SU-DHL-6 (cell line): ENCODE measurements around the gene ENTR1.

ENCODE experiments used
- H2AFZ ChIP-seq: fragments of 200-600 bp; sonication (generic); 2 replicates; pipeline ENCODE4 v1.6.1; 2014; ENCODE audit warnings: low read depth, mild to moderate bottlenecking, moderate library complexity, mixed read lengths, antibody characterized with exemption, low read length; ENCODE audit not compliant: severe bottlenecking
- H3F3A ChIP-seq: fragments of 200-600 bp; shearing (Covaris generic); 2 replicates; pipeline ENCODE4 v1.6.0; 2016; ENCODE audit warnings: antibody characterized with exemption, mild to moderate bottlenecking; ENCODE audit not compliant: insufficient read depth
- H3K27ac ChIP-seq: fragments of 200-600 bp; sonication (generic); 2 replicates; pipeline ENCODE4 v1.5.1; 2016; ENCODE audit warnings: low read depth, mild to moderate bottlenecking, low read length, moderate library complexity, mixed read lengths
- H3K27me3 ChIP-seq: fragments of 200-600 bp; sonication (generic), shearing (Covaris generic); 2 replicates; pipeline ENCODE4 v1.6.0; 2014; ENCODE audit warnings: mild to moderate bottlenecking, low read length
- H3K36me3 ChIP-seq: fragments of 200-600 bp; sonication (generic); 2 replicates; pipeline ENCODE4 v1.6.1; 2014; ENCODE audit warnings: mild to moderate bottlenecking, low read length, mixed read lengths
- H3K4me2 ChIP-seq: fragments of 300-600, 200-600 bp; shearing (Covaris generic), sonication (generic); 2 replicates; pipeline ENCODE4 v1.6.0; 2014; ENCODE audit warnings: low read length, low read depth, mild to moderate bottlenecking; ENCODE audit not compliant: poor library complexity, severe bottlenecking
- H3K4me3 ChIP-seq: fragments of 200-600 bp; sonication (generic); 2 replicates; pipeline ENCODE4 v1.5.1; 2014; ENCODE audit warnings: antibody characterized with exemption, low read length, mild to moderate bottlenecking, mixed read lengths; ENCODE audit not compliant: insufficient read depth, poor library complexity, severe bottlenecking
- H3K79me2 ChIP-seq: fragments of 200-600 bp; sonication (generic); 2 replicates; pipeline ENCODE4 v1.6.1; 2014; ENCODE audit warnings: mild to moderate bottlenecking, low read length, moderate library complexity; ENCODE audit not compliant: insufficient read depth
- H3K9ac ChIP-seq: fragments of 200-600 bp; sonication (generic); 2 replicates; pipeline ENCODE4 v1.7.0; 2014; ENCODE audit warnings: mild to moderate bottlenecking, low read length
- H3K9me2 ChIP-seq: fragments of 200-600 bp; sonication (generic); replicated peaks from 2 replicates; pipeline ENCODE4 v1.6.1; 2014; ENCODE audit warnings: low read length; ENCODE audit not compliant: insufficient read depth
- H3K9me3 ChIP-seq: fragments of 200-600 bp; sonication (generic); 2 replicates; pipeline ENCODE4 v1.6.1; 2014; ENCODE audit warnings: low read length, mixed read lengths; ENCODE audit not compliant: insufficient read depth
- H4K20me1 ChIP-seq: fragments of 200-600 bp; sonication (generic); 2 replicates; pipeline ENCODE4 v1.6.1; 2014; ENCODE audit warnings: low read depth, mild to moderate bottlenecking, antibody characterized with exemption, low read length, moderate library complexity, mixed read lengths
- EZH2phosphoT487 ChIP-seq: fragments of 200-600 bp; sonication (generic), shearing (Covaris generic); conservative IDR thresholded peaks from 2 replicates; pipeline ENCODE4 v1.6.1; 2018; ENCODE audit warnings: mild to moderate bottlenecking, antibody characterized with exemption, low read length, moderate library complexity, mixed read lengths
- TF ChIP-seq, protein P1 (sequence below): fragments of 200-600 bp; sonication (generic); IDR thresholded peaks from one replicate; pipeline ENCODE4 v1.5.1; 2017; ENCODE audit warnings: antibody characterized with exemption, mild to moderate bottlenecking, low read length, moderate library complexity; ENCODE audit not compliant: insufficient read depth, poor library complexity, severe bottlenecking

ENTR1 gene

GRCh38 chr9:136436055-136436634 lies 25.7 kb upstream of the ENTR1 start:
- Histone ChIP-seq H2AFZ (no peak overlapping the region), H3K9me2 (no peaks in the 10 kb centered on the region), H3K9ac (no peak overlapping the region), H3K27me3 (no peaks in the 10 kb centered on the region), H3K4me2 (no peak overlapping the region), H3K36me3 (no peaks in the 10 kb centered on the region), H3K9me3 (no peaks in the 10 kb centered on the region), H3K79me2 (peaks cover 22% of the 10 kb centered on the region), H3F3A (peaks cover 10% of the 10 kb centered on the region), H3K27ac (no peak overlapping the region), H4K20me1 (no peaks in the 10 kb centered on the region), H3K4me3 (no peak overlapping the region)
- no peak for TF ChIP-seq EZH2phosphoT487
- TF ChIP-seq, protein P1, sequence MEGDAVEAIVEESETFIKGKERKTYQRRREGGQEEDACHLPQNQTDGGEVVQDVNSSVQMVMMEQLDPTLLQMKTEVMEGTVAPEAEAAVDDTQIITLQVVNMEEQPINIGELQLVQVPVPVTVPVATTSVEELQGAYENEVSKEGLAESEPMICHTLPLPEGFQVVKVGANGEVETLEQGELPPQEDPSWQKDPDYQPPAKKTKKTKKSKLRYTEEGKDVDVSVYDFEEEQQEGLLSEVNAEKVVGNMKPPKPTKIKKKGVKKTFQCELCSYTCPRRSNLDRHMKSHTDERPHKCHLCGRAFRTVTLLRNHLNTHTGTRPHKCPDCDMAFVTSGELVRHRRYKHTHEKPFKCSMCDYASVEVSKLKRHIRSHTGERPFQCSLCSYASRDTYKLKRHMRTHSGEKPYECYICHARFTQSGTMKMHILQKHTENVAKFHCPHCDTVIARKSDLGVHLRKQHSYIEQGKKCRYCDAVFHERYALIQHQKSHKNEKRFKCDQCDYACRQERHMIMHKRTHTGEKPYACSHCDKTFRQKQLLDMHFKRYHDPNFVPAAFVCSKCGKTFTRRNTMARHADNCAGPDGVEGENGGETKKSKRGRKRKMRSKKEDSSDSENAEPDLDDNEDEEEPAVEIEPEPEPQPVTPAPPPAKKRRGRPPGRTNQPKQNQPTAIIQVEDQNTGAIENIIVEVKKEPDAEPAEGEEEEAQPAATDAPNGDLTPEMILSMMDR, result no peak

DNA sequence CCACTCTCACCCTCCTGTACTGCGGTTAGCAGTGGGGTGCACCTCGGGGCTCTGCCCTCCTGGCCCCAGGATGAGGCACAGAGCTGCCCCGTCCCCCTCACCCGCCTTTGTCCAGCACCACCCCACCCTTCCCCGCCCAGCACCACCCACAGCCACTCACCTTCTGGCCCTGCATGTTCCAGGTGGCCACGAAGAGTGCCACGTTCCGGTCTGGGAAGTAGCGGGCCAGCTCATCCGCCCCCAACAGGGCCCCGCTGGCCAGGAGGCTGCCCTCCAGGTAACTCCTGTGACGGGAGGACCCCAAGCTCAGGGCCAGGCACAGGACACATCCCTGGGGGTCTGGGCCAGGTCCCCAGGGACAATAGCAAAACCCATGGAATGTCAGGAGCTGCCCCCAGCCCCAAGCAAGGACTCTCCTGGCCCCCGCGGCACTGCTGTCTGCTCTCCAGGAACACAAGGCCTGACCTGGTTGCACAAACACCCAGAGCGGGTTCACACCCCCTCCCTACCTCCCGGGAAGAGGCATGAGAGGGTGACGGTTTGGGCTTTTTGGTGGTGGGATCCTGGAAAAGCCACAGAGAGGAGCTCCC lies 24.3 kb upstream of the ENTR1 start:
- no peaks in the 10 kb centered on the region for H3K36me3 ChIP-seq
- H3K9me2 ChIP-seq, result no peaks in the 10 kb centered on the region
- no peaks in the 10 kb centered on the region for H3K9me3 ChIP-seq
- H3K79me2 ChIP-seq, result peaks cover 22% of the 10 kb centered on the region
- no peak overlapping the region for H3K4me2 ChIP-seq
- TF ChIP-seq EZH2phosphoT487, result no peak
- TF ChIP-seq, protein P1, result no peak
- H3F3A ChIP-seq, result no peaks in the 10 kb centered on the region
- no peaks in the 10 kb centered on the region for H3K27me3 ChIP-seq
- H3K4me3 ChIP-seq, result no peak overlapping the region
- H4K20me1 ChIP-seq, result no peaks in the 10 kb centered on the region
- H3K27ac ChIP-seq, result no peak overlapping the region
- no peak overlapping the region for H2AFZ ChIP-seq
- H3K9ac ChIP-seq, result no peak overlapping the region

- Histone ChIP-seq H3K4me3 (no peak overlapping the region), H2AFZ (no peak overlapping the region), H3K36me3 (no peaks in the 10 kb centered on the region), H3K9ac (no peak overlapping the region), H3K27me3 (no peaks in the 10 kb centered on the region), H3K4me2 (no peak overlapping the region), H3F3A (no peaks in the 10 kb centered on the region), H4K20me1 (no peaks in the 10 kb centered on the region), H3K27ac (no peak overlapping the region), H3K9me3 (no peaks in the 10 kb centered on the region), H3K9me2 (no peaks in the 10 kb centered on the region), H3K79me2 (peaks cover 22% of the 10 kb centered on the region)
- TF ChIP-seq, protein P1, result no peak
- no peak for TF ChIP-seq EZH2phosphoT487
These were observed 23.6 kb upstream of the ENTR1 start for GRCh38 chr9:136433849-136434579.
